ENCODE measurements around the gene SEMA3C.

Gene SEMA3C

DNA sequence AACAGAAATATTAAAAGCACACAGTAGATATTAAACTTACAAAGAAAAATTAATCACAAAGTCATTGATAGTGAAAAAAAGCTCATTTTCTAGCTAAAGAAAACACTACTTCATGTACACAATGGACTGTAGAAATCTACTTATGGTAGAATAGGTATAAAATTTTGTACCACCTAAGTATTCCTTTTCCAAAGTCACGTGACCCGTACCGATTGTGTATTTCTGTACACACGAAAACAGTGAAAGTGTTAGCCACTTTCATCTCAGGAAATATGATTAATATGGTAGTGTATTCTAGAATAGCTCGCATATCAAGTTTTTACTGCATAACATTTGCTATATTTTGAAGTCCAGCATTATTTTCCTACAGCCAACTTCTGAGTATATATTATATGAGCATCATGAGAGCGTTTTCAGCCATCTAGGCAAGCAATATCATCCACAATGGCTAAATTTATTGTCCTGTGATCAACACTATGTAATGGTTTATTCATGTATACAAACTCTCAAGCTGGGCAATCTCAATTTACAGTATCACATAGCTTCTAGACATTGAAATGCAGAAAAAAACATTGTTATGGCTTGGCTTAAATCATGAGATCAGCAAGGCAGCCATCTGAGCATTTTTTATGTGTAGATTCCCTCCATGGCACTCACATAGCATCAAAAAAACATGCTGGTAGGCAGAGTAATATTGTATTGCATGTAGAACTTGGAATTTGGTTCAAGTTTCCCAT, 165.7 kb downstream of the SEMA3C start:
- DNase-seq (ENCODE audit: insufficient read length, low spot score) (no peak), FAIRE-seq (no peak)

DNA sequence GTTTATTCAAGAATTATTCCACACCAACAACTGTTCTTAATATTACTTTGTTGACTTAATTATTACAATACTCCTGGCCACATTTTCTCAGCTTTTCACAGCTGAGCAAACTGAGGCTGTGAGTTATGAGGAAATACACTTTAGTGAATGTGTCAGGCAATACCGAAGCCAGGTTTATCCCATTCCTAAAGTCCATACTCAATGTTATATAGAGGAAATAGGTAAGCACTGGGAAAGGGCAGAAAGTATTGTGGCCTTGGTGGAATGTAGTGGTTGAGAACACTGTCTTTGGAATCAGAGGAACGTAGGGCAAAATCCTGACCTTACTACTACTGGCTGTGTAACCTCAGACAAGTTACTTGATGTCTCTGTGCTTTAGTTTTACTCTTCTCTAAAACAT, 169.6 kb downstream of the SEMA3C start:
- no peak for DNase-seq (ENCODE audit: insufficient read length, low spot score)
- FAIRE-seq: no peak

- FAIRE-seq (no peak), DNase-seq (ENCODE audit: insufficient read length, low spot score) (no peak)
Observed at GRCh38 chr7:80748363-80749042, 170.3 kb downstream of the SEMA3C start.

DNA sequence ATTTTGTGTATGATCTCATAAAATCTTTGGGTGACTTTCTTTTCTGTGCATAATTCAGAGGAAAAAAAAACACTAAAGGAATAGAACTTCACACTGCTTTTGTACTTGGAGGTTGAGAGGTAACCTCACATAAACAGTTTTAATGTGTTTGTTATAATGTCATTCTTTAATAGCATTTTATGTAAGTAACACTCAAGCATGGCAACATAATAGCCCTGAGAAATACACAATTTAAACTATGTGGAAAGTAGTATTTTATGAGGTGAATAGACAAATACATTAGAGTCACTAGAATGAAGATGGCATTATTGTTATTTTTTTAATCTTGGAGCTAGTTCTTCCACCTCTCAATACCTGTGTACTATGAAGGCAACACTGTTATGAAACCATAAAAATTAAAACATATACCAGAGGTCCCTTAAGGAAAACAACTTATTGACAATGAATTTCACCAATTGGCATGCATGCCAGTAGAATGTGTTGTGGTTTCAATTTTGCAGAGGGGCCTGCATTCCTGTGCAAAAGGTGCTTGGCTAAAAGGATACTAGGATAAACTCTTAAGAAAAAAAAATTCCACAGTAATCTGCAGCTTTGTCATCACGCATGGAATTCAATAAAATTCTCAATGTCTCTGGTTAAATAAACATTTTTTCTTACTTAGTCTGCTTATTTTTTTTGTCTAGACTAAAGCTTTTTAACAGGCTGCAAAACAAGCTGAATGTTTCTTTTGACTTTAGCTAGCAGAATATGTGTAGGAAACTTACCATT, 177.9 kb downstream of the SEMA3C start:
- FAIRE-seq (no peak), DNase-seq (ENCODE audit: insufficient read length, low spot score) (no peak)

GRCh38 chr7:80736371-80737125, 182.3 kb downstream of the SEMA3C start:
- FAIRE-seq (no peak), DNase-seq (ENCODE audit: insufficient read length, low spot score) (no peak)

DNA sequence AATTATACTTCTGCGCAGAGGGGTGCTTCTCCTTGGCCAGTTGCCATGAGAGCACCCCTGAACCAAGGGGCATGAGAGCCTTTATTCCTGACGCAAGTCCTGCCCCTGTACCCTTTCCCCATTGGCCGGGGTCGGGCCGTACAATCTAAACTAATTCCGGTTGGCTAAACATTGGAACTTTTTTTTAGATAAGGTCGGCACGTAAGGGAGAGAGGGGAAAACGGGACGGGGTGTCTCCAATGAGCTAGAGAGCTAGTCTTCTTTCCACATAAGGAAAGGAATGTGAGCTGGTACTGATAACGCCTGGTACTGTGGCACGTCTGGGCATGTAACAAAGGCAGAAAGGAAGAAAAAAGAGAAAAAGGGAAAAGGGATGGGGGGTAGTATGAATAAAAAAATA, 183.5 kb downstream of the SEMA3C start:
- FAIRE-seq: no peak

GRCh38 chr7:80734011-80734410, 184.8 kb downstream of the SEMA3C start:
- DNase-seq (ENCODE audit: insufficient read length, low spot score) (no peak), FAIRE-seq (no peak)

More for the DNA sequence above, 183.5 kb downstream of the SEMA3C start:
- DNase-seq (ENCODE audit: insufficient read length, low spot score): no peak

DNA sequence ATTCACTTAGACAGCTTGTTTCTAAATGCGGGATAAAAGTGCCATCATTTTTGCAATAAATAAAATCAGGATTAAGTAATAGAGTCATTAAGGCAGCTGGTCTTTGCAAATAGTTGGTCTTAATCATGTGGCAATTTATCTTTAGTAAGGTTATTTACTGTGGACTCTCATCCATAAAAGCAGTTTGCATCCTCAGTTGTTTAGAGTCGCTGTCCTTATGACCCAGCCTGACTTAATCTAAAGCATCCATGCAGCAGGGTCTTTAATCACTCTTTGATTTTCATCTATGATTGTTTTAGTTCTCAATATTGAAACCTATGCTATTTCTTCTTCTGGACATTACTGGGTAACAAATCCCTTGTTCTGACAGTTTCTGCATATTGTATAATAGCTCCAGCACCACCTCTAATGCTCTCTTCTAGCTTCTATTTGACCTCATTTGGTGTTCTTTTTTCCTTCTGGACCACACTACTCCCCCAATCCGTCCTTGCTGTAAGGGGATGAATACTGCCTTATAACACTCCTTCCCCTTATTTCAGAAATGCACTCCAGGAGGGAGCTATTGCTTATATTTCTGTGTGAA, 185.4 kb downstream of the SEMA3C start:
- no peak for FAIRE-seq
- DNase-seq (ENCODE audit: insufficient read length, low spot score): no peak

GRCh38 chr7:80732630-80733029, 186.2 kb downstream of the SEMA3C start:
- DNase-seq (ENCODE audit: insufficient read length, low spot score) (no peak), FAIRE-seq (no peak)

- FAIRE-seq: no peak
- DNase-seq (ENCODE audit: insufficient read length, low spot score): no peak
Observed at GRCh38 chr7:80731281-80731680, 187.6 kb downstream of the SEMA3C start.

DNA sequence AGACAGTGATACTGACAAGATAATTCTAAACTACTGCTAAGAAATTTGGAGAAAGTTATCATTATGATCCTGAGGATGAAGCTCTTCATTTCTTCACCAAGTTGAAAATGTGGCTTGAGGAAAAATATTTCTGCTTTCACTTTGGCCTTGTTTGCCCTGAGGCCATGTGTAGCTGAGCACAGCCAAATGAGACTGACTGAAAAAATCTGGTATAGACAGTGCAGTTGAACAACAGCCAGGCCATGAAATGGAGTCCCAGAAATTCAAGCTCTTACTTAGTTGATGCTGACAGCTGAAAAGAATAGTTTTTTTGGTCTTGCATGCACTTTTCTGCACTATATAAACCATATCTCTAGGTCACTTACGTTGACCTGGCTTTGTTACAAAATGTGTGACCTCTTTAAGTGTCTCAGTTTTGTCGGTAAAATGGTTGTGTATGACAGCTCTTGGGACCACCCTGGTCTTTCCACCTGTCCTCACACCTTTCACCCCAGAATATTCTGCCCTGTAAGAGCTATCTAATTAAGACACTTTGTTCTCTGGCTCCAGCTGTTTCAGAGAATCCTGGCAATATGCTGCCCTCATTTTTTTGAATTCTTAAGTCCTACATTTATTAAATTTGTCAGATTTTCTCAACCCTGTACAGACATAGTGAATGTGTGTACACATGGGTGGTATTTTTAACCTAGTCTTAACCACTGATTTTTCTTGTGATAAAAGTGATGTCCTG, 189.1 kb downstream of the SEMA3C start:
- DNase-seq (ENCODE audit: insufficient read length, low spot score): no peak
- no peak for FAIRE-seq

GRCh38 chr7:80726666-80727065, 192.2 kb downstream of the SEMA3C start:
- no peak for FAIRE-seq

GRCh38 chr7:80725181-80725611, 193.7 kb downstream of the SEMA3C start:
- DNase-seq (ENCODE audit: insufficient read length, low spot score) (no peak), FAIRE-seq (no peak)

More at GRCh38 chr7:80726666-80727065, 192.2 kb downstream of the SEMA3C start:
- DNase-seq (ENCODE audit: insufficient read length, low spot score): no peak

GRCh38 chr7:80724249-80724871, 194.5 kb downstream of the SEMA3C start:
- DNase-seq (ENCODE audit: insufficient read length, low spot score) (no peak), FAIRE-seq (no peak)

GRCh38 chr7:80722616-80723195, 196.1 kb downstream of the SEMA3C start:
- FAIRE-seq (no peak), DNase-seq (ENCODE audit: insufficient read length, low spot score) (no peak)

DNA sequence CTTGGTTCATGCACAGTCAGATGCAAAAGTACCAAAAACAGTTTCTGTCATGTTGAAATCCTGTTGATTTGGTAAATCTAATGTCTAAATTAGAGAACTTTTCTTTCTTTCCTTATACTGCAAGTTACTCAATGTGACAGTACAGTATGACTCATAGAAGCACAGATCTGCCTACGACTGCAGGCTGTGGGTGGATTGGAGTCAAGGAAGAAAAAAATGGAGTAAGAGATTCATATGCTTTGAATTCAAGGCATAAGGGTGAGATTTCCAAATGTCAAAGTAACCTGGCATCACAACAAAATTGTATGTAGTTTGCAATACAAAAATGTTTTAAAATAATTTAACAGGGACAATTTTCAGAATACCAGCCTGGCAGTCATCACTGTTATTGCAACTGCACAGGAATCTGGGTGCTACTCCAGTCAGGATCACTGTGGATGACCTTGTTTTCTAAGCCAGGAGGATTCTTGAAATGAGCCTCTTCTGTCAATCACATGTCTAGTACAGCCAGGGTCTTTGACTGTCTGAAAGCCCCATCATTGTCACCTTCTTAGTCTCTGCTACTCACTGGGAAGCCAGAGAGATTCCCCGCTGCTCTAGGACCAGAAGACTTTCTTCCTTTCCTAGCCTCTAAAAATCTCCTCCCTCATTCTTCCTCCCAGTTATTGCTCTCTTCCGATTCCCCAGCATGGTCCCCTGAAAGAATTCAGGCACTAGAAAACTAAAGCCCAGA, 196.8 kb downstream of the SEMA3C start:
- no peak for DNase-seq (ENCODE audit: insufficient read length, low spot score)
- FAIRE-seq: no peak

GRCh38 chr7:80720146-80720545, 198.7 kb downstream of the SEMA3C start:
- DNase-seq (ENCODE audit: insufficient read length, low spot score) (no peak), FAIRE-seq (no peak)

- FAIRE-seq: no peak
- DNase-seq (ENCODE audit: insufficient read length, low spot score): no peak
Observed at GRCh38 chr7:80719261-80719660, 199.6 kb downstream of the SEMA3C start.

Data from GM19239 (cell line).